ENCODE results near the gene COX6A1. TPM values are rescaled to one million over a fixed set of nuclear protein-coding genes. Genes with fewer than 3 reads are reported as not detected.
"Not testable (repeated sequence)": the region's sequence is repeated elsewhere in the genome, so short reads cannot be mapped to it uniquely, and the experiment has no call there.

The COX6A1 gene
- total RNA-seq, 2 donors from 2014 or later, result 229 to 431 TPM

- Histone ChIP-seq H3K4me3 (no peak overlapping the region), H3K9me3 (no peaks in the 10 kb centered on the region), H3K27ac (no peak overlapping the region), H3K4me1 (ENCODE audit: control insufficient read depth in 1 of 2, low read depth in 2 of 2) (no peaks in the 10 kb centered on the region), H3K36me3 (no peaks in the 10 kb centered on the region), H3K27me3 (replicated peaks; ENCODE audit: insufficient read depth) (no peaks in the 10 kb centered on the region)
- DNase-seq (ENCODE audit: low spot score), result no peak
- TF ChIP-seq, protein P1, sequence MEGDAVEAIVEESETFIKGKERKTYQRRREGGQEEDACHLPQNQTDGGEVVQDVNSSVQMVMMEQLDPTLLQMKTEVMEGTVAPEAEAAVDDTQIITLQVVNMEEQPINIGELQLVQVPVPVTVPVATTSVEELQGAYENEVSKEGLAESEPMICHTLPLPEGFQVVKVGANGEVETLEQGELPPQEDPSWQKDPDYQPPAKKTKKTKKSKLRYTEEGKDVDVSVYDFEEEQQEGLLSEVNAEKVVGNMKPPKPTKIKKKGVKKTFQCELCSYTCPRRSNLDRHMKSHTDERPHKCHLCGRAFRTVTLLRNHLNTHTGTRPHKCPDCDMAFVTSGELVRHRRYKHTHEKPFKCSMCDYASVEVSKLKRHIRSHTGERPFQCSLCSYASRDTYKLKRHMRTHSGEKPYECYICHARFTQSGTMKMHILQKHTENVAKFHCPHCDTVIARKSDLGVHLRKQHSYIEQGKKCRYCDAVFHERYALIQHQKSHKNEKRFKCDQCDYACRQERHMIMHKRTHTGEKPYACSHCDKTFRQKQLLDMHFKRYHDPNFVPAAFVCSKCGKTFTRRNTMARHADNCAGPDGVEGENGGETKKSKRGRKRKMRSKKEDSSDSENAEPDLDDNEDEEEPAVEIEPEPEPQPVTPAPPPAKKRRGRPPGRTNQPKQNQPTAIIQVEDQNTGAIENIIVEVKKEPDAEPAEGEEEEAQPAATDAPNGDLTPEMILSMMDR (IDR thresholded peaks at IDR 0.05), result no peak
- ATAC-seq (ENCODE audit: insufficient number of reproducible peaks, low FRiP score, low read depth), result no peak
These were observed 43.3 kb downstream of the COX6A1 start for GRCh38 chr12:120481022-120481767.

- ATAC-seq (ENCODE audit: insufficient number of reproducible peaks, low FRiP score, low read depth) (no peak), DNase-seq (ENCODE audit: low spot score) (no peak)
- Histone ChIP-seq H3K27ac (no peak overlapping the region), H3K36me3 (peaks cover 1% of the 10 kb centered on the region), H3K4me1 (ENCODE audit: control insufficient read depth in 1 of 2, low read depth in 2 of 2) (no peaks in the 10 kb centered on the region), H3K27me3 (replicated peaks; ENCODE audit: insufficient read depth) (no peaks in the 10 kb centered on the region), H3K9me3 (no peaks in the 10 kb centered on the region), H3K4me3 (no peak overlapping the region)
- TF ChIP-seq, protein P1 (IDR thresholded peaks at IDR 0.05), result no peak
These were observed 45.7 kb downstream of the COX6A1 start for GRCh38 chr12:120483621-120484020.

DNA sequence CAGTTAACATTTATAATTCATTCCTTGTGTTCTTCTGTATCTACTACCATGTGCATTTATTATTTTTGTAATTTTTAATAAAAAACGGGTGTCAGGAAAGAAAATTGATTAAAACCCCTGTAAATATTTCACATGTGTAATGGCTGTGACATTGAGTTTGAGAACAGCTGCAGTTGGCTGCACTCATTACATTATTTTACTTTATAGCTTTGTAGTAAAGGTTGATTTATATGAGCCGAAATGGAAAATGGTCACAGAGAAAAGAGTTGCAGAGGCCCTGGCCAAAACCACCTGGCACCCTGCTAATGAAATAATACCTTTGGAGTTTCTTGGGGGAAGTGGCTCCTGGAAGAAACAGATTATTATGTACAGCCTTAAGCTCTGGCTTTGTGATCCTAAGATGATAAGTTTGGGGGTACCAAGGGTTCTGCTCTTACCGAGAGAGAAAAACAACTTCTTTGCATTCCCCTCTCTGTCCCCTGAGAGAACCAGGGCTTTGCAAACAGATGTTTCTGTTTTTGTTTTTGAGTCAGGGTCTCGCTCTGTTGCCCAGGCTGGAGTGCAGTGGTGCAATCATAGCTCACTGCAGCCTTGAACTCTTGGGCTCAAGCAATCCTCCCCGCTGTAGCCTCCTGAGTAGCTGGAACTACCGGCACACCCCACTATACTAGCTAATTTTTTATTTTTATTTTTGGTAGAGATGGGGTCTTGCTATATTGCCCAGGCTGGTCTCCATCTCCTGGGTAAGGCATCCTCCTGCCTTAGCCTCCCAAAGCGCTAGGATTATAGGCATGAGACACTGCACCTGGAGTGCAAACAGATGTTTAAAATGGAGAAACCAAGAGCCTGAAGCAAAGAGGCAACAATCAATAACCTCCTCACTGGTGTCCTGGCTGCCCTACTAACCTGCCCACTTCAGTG, 48.3 kb downstream of the COX6A1 start:
- peaks cover 3% of the 10 kb centered on the region for H3K36me3 ChIP-seq

GRCh38 chr12:120487552-120487951, 49.6 kb downstream of the COX6A1 start:
- not testable (repeated sequence) for ATAC-seq (ENCODE audit: insufficient number of reproducible peaks, low FRiP score, low read depth); H3K9me3 ChIP-seq; DNase-seq (ENCODE audit: low spot score); H3K27ac ChIP-seq; H3K4me3 ChIP-seq; H3K27me3 ChIP-seq (replicated peaks; ENCODE audit: insufficient read depth); H3K36me3 ChIP-seq
- H3K4me1 ChIP-seq (ENCODE audit: control insufficient read depth in 1 of 2, low read depth in 2 of 2), result peaks cover 0 to 12% of the 10 kb centered on the region in 2 donors

More for the DNA sequence above, 48.3 kb downstream of the COX6A1 start:
- DNase-seq (ENCODE audit: low spot score) (no peak), ATAC-seq (ENCODE audit: insufficient number of reproducible peaks, low FRiP score, low read depth) (no peak)
- no peaks in the 10 kb centered on the region for H3K27me3 ChIP-seq (replicated peaks; ENCODE audit: insufficient read depth)
- H3K4me3 ChIP-seq, result no peak overlapping the region
- TF ChIP-seq, protein P1 (IDR thresholded peaks at IDR 0.05), result no peak
- H3K4me1 ChIP-seq (ENCODE audit: control insufficient read depth in 1 of 2, low read depth in 2 of 2), result peaks cover 0 to 8% of the 10 kb centered on the region in 2 donors
- no peaks in the 10 kb centered on the region for H3K9me3 ChIP-seq
- H3K27ac ChIP-seq, result no peak overlapping the region

DNA sequence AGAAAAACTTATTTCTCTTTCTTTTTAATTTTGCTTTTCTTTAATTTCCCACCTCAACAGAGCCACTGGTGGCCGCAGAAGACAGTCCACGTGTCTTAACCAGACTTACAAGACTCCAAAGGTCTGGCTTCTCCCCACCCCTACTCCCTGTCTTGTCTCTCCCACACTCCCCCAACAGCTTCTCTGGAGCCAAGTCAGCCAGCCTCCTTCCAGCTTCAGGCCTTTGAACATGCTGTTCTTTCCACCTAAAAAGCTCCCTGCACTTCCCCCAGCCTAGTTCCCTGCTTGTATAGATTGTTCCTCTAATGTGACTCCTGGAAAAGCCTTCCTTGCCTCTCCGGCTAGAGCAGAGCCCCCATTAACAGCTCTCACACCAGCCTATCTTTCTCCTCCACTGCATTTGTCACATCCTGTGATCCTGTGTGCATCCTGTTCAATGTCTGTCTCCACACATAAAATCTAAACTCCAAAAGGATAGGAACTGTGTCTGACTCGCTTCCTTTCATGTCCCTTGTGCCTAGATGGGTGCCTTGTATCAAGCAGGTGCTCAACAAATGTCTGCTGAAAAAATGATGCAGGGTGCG, 50.2 kb downstream of the COX6A1 start:
- no peak overlapping the region for H3K27ac ChIP-seq
- H3K36me3 ChIP-seq, result peaks cover 3% of the 10 kb centered on the region
- no peak for ATAC-seq (ENCODE audit: insufficient number of reproducible peaks, low FRiP score, low read depth)
- DNase-seq (ENCODE audit: low spot score), result no peak
- no peaks in the 10 kb centered on the region for H3K9me3 ChIP-seq
- H3K4me1 ChIP-seq (ENCODE audit: control insufficient read depth in 1 of 2, low read depth in 2 of 2), result peaks cover 0 to 12% of the 10 kb centered on the region in 2 donors
- H3K4me3 ChIP-seq, result no peak overlapping the region
- H3K27me3 ChIP-seq (replicated peaks; ENCODE audit: insufficient read depth), result no peaks in the 10 kb centered on the region
- TF ChIP-seq, protein P1 (IDR thresholded peaks at IDR 0.05), result no peak
